ENCODE measurements around the gene PDILT.

- TF ChIP-seq CTCF (conservative IDR thresholded peaks at IDR 0.05; ENCODE audit: low read depth, low read length) (no peak), EZH2 (IDR thresholded peaks at IDR 0.05; ENCODE audit: borderline replicate concordance, low read depth, low read length, poor library complexity, severe bottlenecking) (no peak)
These were observed 81.8 kb downstream of the PDILT start for GRCh38 chr16:20322696-20323095.
